Mucosa of descending colon (tissue), 3 donors: Measurements from ENCODE around the gene RIN2. TPM values are rescaled to one million over a fixed set of nuclear protein-coding genes. Genes with fewer than 3 reads are reported as not detected.

Experiments used
- ATAC-seq: fragments of 200-7000 bp; cut with Tn5 transposase; one replicate; pipeline ENCODE4 v1.9.1; 2020; ENCODE audit warnings: mild to moderate bottlenecking, moderate library complexity
- DNase-seq, 3 donors: peaks; one replicate each; pipeline ENCODE4 v3.0.0-alpha.2; 2020
- H3K36me3 ChIP-seq: fragments of 200-600 bp; one replicate; pipeline ENCODE4 v1.8.0; 2021; ENCODE audit warnings: low read depth, mild to moderate bottlenecking
- H3K4me1 ChIP-seq: fragments of 200-600 bp; one replicate; pipeline ENCODE4 v1.8.0; 2021; ENCODE audit warnings: low read depth, mild to moderate bottlenecking
- H3K4me3 ChIP-seq: fragments of 200-600 bp; one replicate; pipeline ENCODE4 v1.8.0; 2021; ENCODE audit warnings: mild to moderate bottlenecking
- H3K9me3 ChIP-seq: fragments of 200-600 bp; one replicate; pipeline ENCODE4 v1.8.0; 2021; ENCODE audit warnings: mild to moderate bottlenecking
- intact Hi-C, 2 donors: fragments of 100-400 bp; cut with DNase I in 1 of 2; cut with micrococcal nuclease in 1 of 2; formaldehyde crosslinking; loops; one replicate each; pipeline versions ENCODE4 v1.11.0 to v1.11.1; 2022; cut with DNase I, micrococcal nuclease
- total RNA-seq, 3 donors: library from RNA; stranded (reverse); fragmentation: NEBNext Ultra II Directional in 2 of 3; extraction: Animal tissue kit (Norgen Biotek cat#: 25700) in 2 of 3; gene quantifications; one replicate each; pipeline versions ENCODE4 v1.2.1 to v1.2.4, GENCODE V29; 2021 to 2023
- TF ChIP-seq, protein P1 (sequence below): fragments of 200-600 bp; IDR thresholded peaks from one replicate; pipeline ENCODE4 v1.8.0; 2022; ENCODE audit warnings: antibody characterized with exemption, mild to moderate bottlenecking
- donor health status: DM: no; HTN: no; CAD: no; lungs with moderate emphysema.
- donor health status: DM: no; HTN: no; CAD: no.
- donor health status: DM: no; HTN: yes; CAD: no.

Gene RIN2
- total RNA-seq, 3 donors from 2014 or later: 73.1 to 127 (median 73.9) TPM

DNA sequence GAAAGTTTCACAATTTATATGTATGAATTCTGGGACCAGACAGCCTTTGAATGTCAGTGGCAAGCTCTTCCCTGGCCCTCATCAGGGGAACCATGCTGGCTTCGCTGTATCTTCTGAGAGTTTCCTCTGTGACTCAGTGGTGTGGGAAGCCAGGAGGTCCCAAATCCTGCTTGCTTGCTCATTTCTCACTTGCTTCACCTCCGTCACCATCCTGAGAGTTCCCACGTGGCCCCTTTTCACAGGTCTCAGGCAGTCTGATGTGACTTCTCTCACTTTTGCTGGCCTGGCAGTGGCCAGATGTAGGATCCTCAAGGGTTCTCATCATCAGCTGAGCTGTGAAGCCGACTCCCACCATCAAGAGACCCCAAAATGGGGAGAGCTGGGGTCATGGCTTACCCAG lies 28.4 kb upstream of the RIN2 start:
- Histone ChIP-seq H3K9me3 (no peaks in the 10 kb centered on the region), H3K36me3 (no peaks in the 10 kb centered on the region), H3K4me1 (no peaks in the 10 kb centered on the region), H3K4me3 (no peak overlapping the region)
- DNase-seq: no peak
- TF ChIP-seq, protein P1, sequence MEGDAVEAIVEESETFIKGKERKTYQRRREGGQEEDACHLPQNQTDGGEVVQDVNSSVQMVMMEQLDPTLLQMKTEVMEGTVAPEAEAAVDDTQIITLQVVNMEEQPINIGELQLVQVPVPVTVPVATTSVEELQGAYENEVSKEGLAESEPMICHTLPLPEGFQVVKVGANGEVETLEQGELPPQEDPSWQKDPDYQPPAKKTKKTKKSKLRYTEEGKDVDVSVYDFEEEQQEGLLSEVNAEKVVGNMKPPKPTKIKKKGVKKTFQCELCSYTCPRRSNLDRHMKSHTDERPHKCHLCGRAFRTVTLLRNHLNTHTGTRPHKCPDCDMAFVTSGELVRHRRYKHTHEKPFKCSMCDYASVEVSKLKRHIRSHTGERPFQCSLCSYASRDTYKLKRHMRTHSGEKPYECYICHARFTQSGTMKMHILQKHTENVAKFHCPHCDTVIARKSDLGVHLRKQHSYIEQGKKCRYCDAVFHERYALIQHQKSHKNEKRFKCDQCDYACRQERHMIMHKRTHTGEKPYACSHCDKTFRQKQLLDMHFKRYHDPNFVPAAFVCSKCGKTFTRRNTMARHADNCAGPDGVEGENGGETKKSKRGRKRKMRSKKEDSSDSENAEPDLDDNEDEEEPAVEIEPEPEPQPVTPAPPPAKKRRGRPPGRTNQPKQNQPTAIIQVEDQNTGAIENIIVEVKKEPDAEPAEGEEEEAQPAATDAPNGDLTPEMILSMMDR: no peak
- no peak for ATAC-seq
- intact Hi-C loops: no loop called here

DNA sequence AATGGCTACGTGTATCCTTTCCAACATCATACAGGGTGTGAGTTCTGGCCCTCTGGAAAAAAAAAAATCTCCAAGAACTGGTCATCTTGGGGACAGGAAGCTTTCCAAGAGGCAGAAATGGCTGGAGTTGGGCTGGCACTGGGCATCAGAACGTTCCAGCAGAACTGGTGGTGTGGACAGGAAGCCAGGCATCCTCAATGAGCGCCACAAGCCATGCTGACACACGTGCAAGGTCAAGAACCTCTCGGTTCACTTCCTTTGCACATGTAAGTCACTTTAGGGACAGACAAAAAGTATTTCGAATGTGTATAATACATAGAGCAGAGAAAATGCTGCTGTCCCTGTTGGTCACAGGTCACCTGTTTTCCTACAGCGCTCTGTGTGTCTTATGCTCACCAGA lies 27.4 kb upstream of the RIN2 start:
- ATAC-seq (no peak), DNase-seq (no peak)
- no peak overlapping the region for H3K4me3 ChIP-seq
- peaks cover 8% of the 10 kb centered on the region for H3K4me1 ChIP-seq
- intact Hi-C loops: no loop called here
- TF ChIP-seq, protein P1: no peak
- H3K9me3 ChIP-seq: no peaks in the 10 kb centered on the region
- H3K36me3 ChIP-seq: no peaks in the 10 kb centered on the region

- H3K4me3 ChIP-seq: no peak overlapping the region
- H3K4me1 ChIP-seq: peaks cover 29% of the 10 kb centered on the region
- no peaks in the 10 kb centered on the region for H3K9me3 ChIP-seq
- ATAC-seq (no peak), DNase-seq (no peak)
- H3K36me3 ChIP-seq: no peaks in the 10 kb centered on the region
- intact Hi-C loops: no loop called here
- TF ChIP-seq, protein P1: no peak
Observed at GRCh38 chr20:19734811-19735210, 23.2 kb upstream of the RIN2 start.

GRCh38 chr20:19735446-19735845 lies 22.6 kb upstream of the RIN2 start:
- Histone ChIP-seq H3K4me3 (no peak overlapping the region), H3K4me1 (peaks cover 29% of the 10 kb centered on the region), H3K9me3 (no peaks in the 10 kb centered on the region), H3K36me3 (no peaks in the 10 kb centered on the region)
- TF ChIP-seq, protein P1: no peak
- ATAC-seq (peak; percentile 88), DNase-seq (peak; percentile 64 to 73 (median 69))
- intact Hi-C loops: no loop called here

GRCh38 chr20:19737025-19737424 lies 21.0 kb upstream of the RIN2 start:
- H3K36me3 ChIP-seq: no peaks in the 10 kb centered on the region
- peak in 1 of 3 donors; percentile 60 for DNase-seq
- intact Hi-C loops: no loop called here
- peaks cover 29% of the 10 kb centered on the region for H3K4me1 ChIP-seq
- ATAC-seq: peak; percentile 95
- no peaks in the 10 kb centered on the region for H3K9me3 ChIP-seq
- TF ChIP-seq, protein P1: no peak
- no peak overlapping the region for H3K4me3 ChIP-seq

DNA sequence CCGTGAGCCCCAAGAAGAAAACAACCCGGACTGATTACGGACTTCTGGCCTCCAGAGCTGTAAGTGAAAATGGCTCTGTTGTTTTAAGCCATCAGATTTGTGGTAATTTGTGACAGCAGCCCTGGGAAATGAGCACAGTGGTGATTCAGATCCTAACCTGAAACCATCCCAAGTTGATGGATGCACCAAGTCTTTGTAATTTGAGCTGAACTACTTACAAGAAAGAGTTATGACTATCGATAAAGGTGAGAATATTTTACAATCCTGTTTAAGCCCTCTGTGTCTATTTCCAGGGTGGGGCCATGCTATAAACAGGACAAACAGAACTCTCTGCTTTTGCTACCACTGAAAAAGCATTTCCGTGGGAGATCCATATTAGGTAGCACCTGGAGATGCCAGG lies 19.1 kb upstream of the RIN2 start:
- ATAC-seq: peak; percentile 35

More for the DNA sequence above, 19.1 kb upstream of the RIN2 start:
- Histone ChIP-seq H3K4me3 (no peak overlapping the region), H3K9me3 (no peaks in the 10 kb centered on the region), H3K4me1 (peaks cover 29% of the 10 kb centered on the region), H3K36me3 (no peaks in the 10 kb centered on the region)
- TF ChIP-seq, protein P1: no peak
- intact Hi-C loops: no loop called here
- peak in 1 of 3 donors; percentile 36 for DNase-seq
